Hematopoietic multipotent progenitor cell treated with erythropoietin and hydrocortisone succinate and interleukin-3 and kit ligand, for 17 days (in vitro differentiated cells): ENCODE measurements around the gene SNRNP200.
"Not testable (repeated sequence)": the region's sequence is repeated elsewhere in the genome, so short reads cannot be mapped to it uniquely, and the experiment has no call there.

ENCODE experiments used
- DNase-seq: peaks from one replicate; pipeline ENCODE4 v3.0.0-alpha.2; 2015; ENCODE audit warnings: low spot score

SNRNP200 gene

GRCh38 chr2:96325041-96325883, 19.9 kb upstream of the SNRNP200 start, which contains the start of gene ITPRIPL1:
TSS of gene ITPRIPL1 (plus strand) at chr2:96325317. CDS start at chr2:96325840, 523 bp downstream.
- no peak for DNase-seq

GRCh38 chr2:96324721-96325040, 19.3 kb upstream of the SNRNP200 start:
- DNase-seq, result no peak

GRCh38 chr2:96323849-96324248, 18.5 kb upstream of the SNRNP200 start:
- DNase-seq, result no peak

- DNase-seq, result no peak
Observed at GRCh38 chr2:96320728-96321622, 15.6 kb upstream of the SNRNP200 start.

GRCh38 chr2:96320326-96320725, 15.0 kb upstream of the SNRNP200 start:
- no peak for DNase-seq

- DNase-seq, result no peak
Observed at GRCh38 chr2:96319396-96319795, 14.1 kb upstream of the SNRNP200 start.

GRCh38 chr2:96318723-96319122, 13.4 kb upstream of the SNRNP200 start:
- DNase-seq, result no peak

GRCh38 chr2:96317584-96317997, 12.2 kb upstream of the SNRNP200 start:
- no peak for DNase-seq

- DNase-seq, result no peak
Observed at GRCh38 chr2:96316999-96317398, 11.7 kb upstream of the SNRNP200 start.

GRCh38 chr2:96315400-96316071, 10.2 kb upstream of the SNRNP200 start:
- DNase-seq, result no peak

GRCh38 chr2:96315005-96315399, 9.7 kb upstream of the SNRNP200 start:
- DNase-seq, result no peak

GRCh38 chr2:96308248-96308647, 2.9 kb upstream of the SNRNP200 start:
- no peak for DNase-seq

- DNase-seq, result no peak
Observed at GRCh38 chr2:96306370-96306769, 1.0 kb upstream of the SNRNP200 start.

GRCh38 chr2:96305979-96306308, 598 bp upstream of the SNRNP200 start:
- no peak for DNase-seq

- no peak for DNase-seq
Observed at GRCh38 chr2:96304606-96305005, 740 bp downstream of the SNRNP200 start.

GRCh38 chr2:96301865-96302264, 3.5 kb downstream of the SNRNP200 start:
- no peak for DNase-seq

GRCh38 chr2:96296925-96297324, 8.4 kb downstream of the SNRNP200 start:
- DNase-seq, result no peak

GRCh38 chr2:96294271-96294670, 11.1 kb downstream of the SNRNP200 start:
- not testable (repeated sequence) for DNase-seq

- no peak for DNase-seq
Observed at GRCh38 chr2:96291751-96292150, 13.6 kb downstream of the SNRNP200 start.

GRCh38 chr2:96287273-96287856, 18.0 kb downstream of the SNRNP200 start:
- DNase-seq, result no peak

GRCh38 chr2:96276787-96277499, 28.4 kb downstream of the SNRNP200 start:
- no peak for DNase-seq
